CD14-positive monocyte (primary cell): ENCODE results near the gene IFNL2. TPM values are rescaled to one million over a fixed set of nuclear protein-coding genes. Genes with fewer than 3 reads are reported as not detected.

Experiments
- DNase-seq, 3 donors: peaks; one replicate each; pipeline ENCODE4 v3.0.0-alpha.2; 2011 to 2022
- H2AFZ ChIP-seq: 2 replicates; pipeline ENCODE4 v1.6.0; 2012; ENCODE audit warnings: mild to moderate bottlenecking, low read depth, low read length, inconsistent platforms; ENCODE audit not compliant: insufficient read depth, poor library complexity, severe bottlenecking
- H3K27ac ChIP-seq, 2 donors: 1 replicate in 1 of 2; 2 replicates in 1 of 2; pipeline ENCODE4 v1.5.1; 2012 to 2013; ENCODE audit warnings: low read length in 2 of 2, control low read depth in 1 of 2, inconsistent platforms in 1 of 2, low read depth in 1 of 2, mild to moderate bottlenecking in 1 of 2
- H3K27me3 ChIP-seq, 2 donors: one replicate each; pipeline versions ENCODE4 v1.6.0 to v1.6.1; 2011 to 2013; ENCODE audit warnings: low read length in 2 of 2; ENCODE audit not compliant: control insufficient read depth in 2 of 2, insufficient read depth in 2 of 2
- H3K36me3 ChIP-seq, 2 donors: replicated peaks in 1 of 2; 1 replicate in 1 of 2; 2 replicates in 1 of 2; pipeline versions ENCODE4 v1.5.1 to v1.6.1; 2012 to 2013; ENCODE audit warnings: low read length in 2 of 2, control low read depth in 1 of 2, inconsistent platforms in 1 of 2, mild to moderate bottlenecking in 1 of 2; ENCODE audit not compliant: insufficient read depth in 2 of 2, control insufficient read depth in 1 of 2
- H3K4me1 ChIP-seq, 2 donors: 1 replicate in 1 of 2; 2 replicates in 1 of 2; pipeline versions ENCODE4 v1.5.1 to v1.6.1; 2012 to 2013; ENCODE audit warnings: low read length in 2 of 2, control low read depth in 1 of 2, inconsistent platforms in 1 of 2, mild to moderate bottlenecking in 1 of 2, moderate library complexity in 1 of 2; ENCODE audit not compliant: insufficient read depth in 2 of 2, control insufficient read depth in 1 of 2
- H3K4me2 ChIP-seq: replicated peaks from 2 replicates; pipeline ENCODE3; 2012; ENCODE audit warnings: low read length, moderate library complexity, mild to moderate bottlenecking; ENCODE audit not compliant: poor library complexity, severe bottlenecking; ENCODE audit errors: extremely low read depth
- H3K4me3 ChIP-seq, 3 experiments: fragments of 200-600 bp in 1 of 3; sonication (generic) in 1 of 3; replicated peaks in 1 of 3; 1 replicate in 2 of 3; 2 replicates in 1 of 3; pipeline ENCODE4 v1.5.1; 2011 to 2013; ENCODE audit warnings: low read length in 3 of 3, mild to moderate bottlenecking in 3 of 3, control low read depth in 2 of 3, low read depth in 2 of 3, inconsistent platforms in 1 of 3, moderate library complexity in 1 of 3
- H3K79me2 ChIP-seq: 2 replicates; pipeline ENCODE4 v1.6.0; 2012; ENCODE audit warnings: mild to moderate bottlenecking, control low read depth, inconsistent platforms, low read length, moderate library complexity; ENCODE audit not compliant: insufficient read depth
- H3K9ac ChIP-seq: 2 replicates; pipeline ENCODE4 v1.6.0; 2017; ENCODE audit warnings: low read length, mild to moderate bottlenecking; ENCODE audit not compliant: insufficient read depth, poor library complexity, severe bottlenecking
- H3K9me3 ChIP-seq, 2 donors: replicated peaks in 1 of 2; 1 replicate in 1 of 2; 2 replicates in 1 of 2; pipeline versions ENCODE4 v1.5.1 to v1.6.1; 2012 to 2013; ENCODE audit warnings: low read length in 2 of 2, control low read depth in 1 of 2; ENCODE audit not compliant: control insufficient read depth in 1 of 2, insufficient read depth in 1 of 2
- H4K20me1 ChIP-seq: 2 replicates; pipeline ENCODE4 v1.6.0; 2012; ENCODE audit warnings: mild to moderate bottlenecking, low read length, control low read depth, moderate library complexity; ENCODE audit not compliant: insufficient read depth
- H3K27ac Mint-ChIP-seq, 7 donors: one replicate each; pipeline ENCODE4 v1.8.0; 2020; ENCODE audit warnings: mild to moderate bottlenecking in 7 of 7, mixed read lengths in 7 of 7, moderate library complexity in 6 of 7, inconsistent platforms in 2 of 7
- H3K27me3 Mint-ChIP-seq, 3 donors: one replicate each; pipeline ENCODE4 v1.8.0; 2021 to 2022; ENCODE audit warnings: low read depth in 3 of 3, mild to moderate bottlenecking in 3 of 3, mixed read lengths in 3 of 3, moderate library complexity in 3 of 3, inconsistent platforms in 1 of 3
- H3K36me3 Mint-ChIP-seq, 2 donors: one replicate each; pipeline ENCODE4 v1.8.0; 2020; ENCODE audit warnings: mixed read lengths in 2 of 2, inconsistent platforms in 1 of 2, mild to moderate bottlenecking in 1 of 2
- H3K4me1 Mint-ChIP-seq: one replicate; pipeline ENCODE4 v1.8.0; 2020; ENCODE audit warnings: mild to moderate bottlenecking, mixed read lengths
- H3K4me3 Mint-ChIP-seq, 2 donors: one replicate each; pipeline ENCODE4 v1.8.0; 2020; ENCODE audit warnings: mild to moderate bottlenecking in 2 of 2, mixed read lengths in 2 of 2, moderate library complexity in 1 of 2
- H3K9me3 Mint-ChIP-seq, 7 donors: one replicate each; pipeline ENCODE4 v1.8.0; 2020 to 2022; ENCODE audit warnings: mixed read lengths in 7 of 7, mild to moderate bottlenecking in 6 of 7, moderate library complexity in 6 of 7, inconsistent platforms in 2 of 7
- WGBS: methylation state at CpG from one replicate; pipeline ENCODE4 v1.1.5; 2013; ENCODE audit warnings: missing lambda C conversion rate; ENCODE audit not compliant: insufficient coverage; 5-methylcytosine and 5-hydroxymethylcytosine counted together
- intact Hi-C, 2 donors: fragments of 100-400 bp; cut with micrococcal nuclease; formaldehyde crosslinking; loops; one replicate each; pipeline versions ENCODE4 v1.15.0 to v1.15.1; 2023
- polyA plus RNA-seq, 3 donors: library from polyadenylated mRNA; depleted of rRNA in 1 of 3; unstranded in 2 of 3; stranded (reverse) in 1 of 3; fragments of 300-500 nt in 2 of 3; fragments of >200 nt in 1 of 3; fragmentation: Illumina TruSeq in 2 of 3; gene quantifications; 1 replicate in 2 of 3; 2 replicates in 1 of 3; pipeline ENCODE4 v1.2.3, GENCODE V29; 2012 to 2021
- TF ChIP-seq, protein P1 (sequence below): fragments of 200-600 bp; IDR thresholded peaks from one replicate; pipeline ENCODE4 v1.8.0; 2022; ENCODE audit warnings: antibody characterized with exemption, mild to moderate bottlenecking

The IFNL2 gene
- polyA plus RNA-seq, 3 donors = not detected

DNA sequence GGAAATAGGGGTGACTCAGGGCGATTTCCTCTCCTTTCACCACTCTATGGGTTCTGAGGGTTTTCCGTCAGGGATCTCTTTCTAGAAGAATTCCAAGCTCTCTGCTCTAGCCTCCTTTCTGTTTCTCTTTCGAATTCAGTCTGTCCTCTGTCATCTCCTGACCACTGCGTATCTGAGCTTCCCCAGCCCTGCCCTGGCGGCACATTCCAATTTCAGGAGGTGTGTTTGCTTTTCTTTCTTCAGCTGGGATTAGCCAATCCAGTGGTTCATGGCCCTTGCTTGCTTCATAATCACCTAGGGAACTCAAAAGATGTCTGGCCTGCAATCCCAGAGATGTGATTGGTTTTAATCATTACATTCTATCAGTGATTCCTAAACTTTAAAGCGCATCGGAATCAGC lies 9.4 kb downstream of the IFNL2 start:
- intact Hi-C loops = no loop called here
- no peak overlapping the region for H2AFZ ChIP-seq
- whole genome bisulfite sequencing = 93% methylated on average over 2 of the region's 7 CpGs
- Mint-ChIP-seq H3K4me3 (no peak overlapping the region), H3K36me3 (no peaks in the 10 kb centered on the region), H3K4me1 (no peaks in the 10 kb centered on the region), H3K27me3 (peaks cover 6 to 9% (median 8%) of the 10 kb centered on the region in 3 donors), H3K27ac (no peak overlapping the region), H3K9me3 (peaks cover 0 to 6% (median 2%) of the 10 kb centered on the region in 7 donors)
- TF ChIP-seq, protein P1, sequence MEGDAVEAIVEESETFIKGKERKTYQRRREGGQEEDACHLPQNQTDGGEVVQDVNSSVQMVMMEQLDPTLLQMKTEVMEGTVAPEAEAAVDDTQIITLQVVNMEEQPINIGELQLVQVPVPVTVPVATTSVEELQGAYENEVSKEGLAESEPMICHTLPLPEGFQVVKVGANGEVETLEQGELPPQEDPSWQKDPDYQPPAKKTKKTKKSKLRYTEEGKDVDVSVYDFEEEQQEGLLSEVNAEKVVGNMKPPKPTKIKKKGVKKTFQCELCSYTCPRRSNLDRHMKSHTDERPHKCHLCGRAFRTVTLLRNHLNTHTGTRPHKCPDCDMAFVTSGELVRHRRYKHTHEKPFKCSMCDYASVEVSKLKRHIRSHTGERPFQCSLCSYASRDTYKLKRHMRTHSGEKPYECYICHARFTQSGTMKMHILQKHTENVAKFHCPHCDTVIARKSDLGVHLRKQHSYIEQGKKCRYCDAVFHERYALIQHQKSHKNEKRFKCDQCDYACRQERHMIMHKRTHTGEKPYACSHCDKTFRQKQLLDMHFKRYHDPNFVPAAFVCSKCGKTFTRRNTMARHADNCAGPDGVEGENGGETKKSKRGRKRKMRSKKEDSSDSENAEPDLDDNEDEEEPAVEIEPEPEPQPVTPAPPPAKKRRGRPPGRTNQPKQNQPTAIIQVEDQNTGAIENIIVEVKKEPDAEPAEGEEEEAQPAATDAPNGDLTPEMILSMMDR = no peak
- no peaks in the 10 kb centered on the region for H3K79me2 ChIP-seq
- H3K4me3 ChIP-seq = no peak overlapping the region
- DNase-seq = no peak
- no peaks in the 10 kb centered on the region for H3K27me3 ChIP-seq
- H3K9ac ChIP-seq = no peak overlapping the region
- no peak overlapping the region for H3K27ac ChIP-seq
- H4K20me1 ChIP-seq = no peaks in the 10 kb centered on the region
- H3K9me3 ChIP-seq = peaks cover 0 to 1% of the 10 kb centered on the region in 2 donors
- no peaks in the 10 kb centered on the region for H3K4me1 ChIP-seq
- no peaks in the 10 kb centered on the region for H3K36me3 ChIP-seq
- no peak overlapping the region for H3K4me2 ChIP-seq

DNA sequence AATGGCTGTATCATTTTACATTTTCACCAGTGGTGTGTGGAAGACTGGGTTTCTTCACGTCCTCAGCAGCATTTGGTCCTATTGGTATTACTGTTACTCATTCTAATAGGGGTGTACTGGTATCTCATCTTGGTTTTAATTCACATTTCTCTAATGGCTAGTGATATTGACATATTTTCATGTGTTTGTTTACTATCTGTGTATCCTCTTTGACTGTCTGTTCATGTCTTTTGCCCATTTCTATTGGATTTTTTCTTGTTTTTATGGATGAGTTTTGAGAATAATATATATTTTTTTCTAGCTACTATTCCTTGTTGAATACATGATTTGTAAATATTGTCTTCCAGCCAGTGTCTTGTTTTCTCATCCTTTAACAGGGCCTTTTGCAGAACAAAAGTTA lies 13.8 kb downstream of the IFNL2 start:
- Histone ChIP-seq H3K9ac (no peak overlapping the region), H3K4me2 (no peak overlapping the region), H4K20me1 (no peaks in the 10 kb centered on the region), H3K36me3 (no peaks in the 10 kb centered on the region), H3K4me3 (no peak overlapping the region), H3K27ac (no peak overlapping the region), H3K79me2 (no peaks in the 10 kb centered on the region), H3K9me3 (peaks cover 0 to 4% of the 10 kb centered on the region in 2 donors), H2AFZ (no peak overlapping the region), H3K4me1 (no peaks in the 10 kb centered on the region), H3K27me3 (no peaks in the 10 kb centered on the region)
- Mint-ChIP-seq H3K9me3 (peaks cover 0 to 15% (median 7%) of the 10 kb centered on the region in 7 donors), H3K27me3 (peaks cover 3 to 17% (median 7%) of the 10 kb centered on the region in 3 donors), H3K27ac (no peak overlapping the region), H3K4me3 (no peak overlapping the region), H3K4me1 (peaks cover 3% of the 10 kb centered on the region), H3K36me3 (no peaks in the 10 kb centered on the region)
- TF ChIP-seq, protein P1 = no peak
- no peak for DNase-seq
- WGBS = no CpG with 5 or more reads among the region's 1 CpG
- intact Hi-C loops = no loop called here
